Hematopoietic multipotent progenitor cell (in vitro differentiated cells): ENCODE data around the gene CC2D1B. TPM values are rescaled to one million over a fixed set of nuclear protein-coding genes. Genes with fewer than 3 reads are reported as not detected.

Experiments
- DNase-seq, 3 donors: peaks; one replicate each; pipeline ENCODE4 v3.0.0-alpha.2; 2011 to 2015; ENCODE audit warnings: low read depth in 2 of 3, low spot score in 2 of 3
- total RNA-seq: library from RNA; depleted of rRNA; stranded (reverse); fragments of >200 nt; gene quantifications from one replicate; pipeline ENCODE4 v1.2.3, GENCODE V29; 2012

CC2D1B gene
- total RNA-seq, 1 donor = 30.2 TPM

DNA sequence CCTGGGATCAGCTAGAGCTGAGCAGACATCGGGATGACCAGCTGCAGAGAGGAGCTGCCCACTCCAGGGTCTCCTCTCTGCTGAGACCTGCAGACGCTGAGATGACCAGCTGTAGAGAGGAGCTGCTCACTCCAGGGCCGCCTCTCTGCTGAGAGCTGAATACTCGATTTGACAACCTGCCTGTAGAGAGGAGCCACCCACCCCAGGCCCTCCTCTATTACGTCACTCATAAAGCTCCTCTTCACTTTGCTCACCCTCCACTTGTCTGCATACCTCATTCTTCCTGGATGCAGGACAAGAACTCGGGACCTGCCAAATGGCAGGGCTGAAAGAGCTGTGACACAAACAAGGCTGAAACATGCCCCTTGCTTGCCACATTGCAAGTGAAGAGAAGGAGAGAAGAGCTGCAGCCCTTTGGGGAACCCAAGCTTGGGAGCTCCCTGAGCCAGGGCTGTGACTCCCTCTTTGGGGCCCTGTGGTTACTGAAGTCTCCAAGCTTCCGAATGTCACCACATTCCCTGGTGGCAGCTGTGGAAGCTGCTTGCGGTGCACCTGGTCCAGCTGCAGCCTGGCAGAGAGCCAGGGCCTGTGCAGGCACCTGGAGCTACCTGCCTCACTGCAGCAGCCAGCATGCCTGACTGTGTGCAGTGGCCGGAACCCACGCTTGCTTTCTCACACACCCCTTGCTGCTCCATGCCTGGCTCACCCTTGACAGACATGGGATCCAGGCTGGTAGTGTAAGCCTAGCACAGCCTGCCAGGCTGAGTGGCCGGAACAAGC lies 59.6 kb downstream of the CC2D1B start:
- no peak for DNase-seq

DNA sequence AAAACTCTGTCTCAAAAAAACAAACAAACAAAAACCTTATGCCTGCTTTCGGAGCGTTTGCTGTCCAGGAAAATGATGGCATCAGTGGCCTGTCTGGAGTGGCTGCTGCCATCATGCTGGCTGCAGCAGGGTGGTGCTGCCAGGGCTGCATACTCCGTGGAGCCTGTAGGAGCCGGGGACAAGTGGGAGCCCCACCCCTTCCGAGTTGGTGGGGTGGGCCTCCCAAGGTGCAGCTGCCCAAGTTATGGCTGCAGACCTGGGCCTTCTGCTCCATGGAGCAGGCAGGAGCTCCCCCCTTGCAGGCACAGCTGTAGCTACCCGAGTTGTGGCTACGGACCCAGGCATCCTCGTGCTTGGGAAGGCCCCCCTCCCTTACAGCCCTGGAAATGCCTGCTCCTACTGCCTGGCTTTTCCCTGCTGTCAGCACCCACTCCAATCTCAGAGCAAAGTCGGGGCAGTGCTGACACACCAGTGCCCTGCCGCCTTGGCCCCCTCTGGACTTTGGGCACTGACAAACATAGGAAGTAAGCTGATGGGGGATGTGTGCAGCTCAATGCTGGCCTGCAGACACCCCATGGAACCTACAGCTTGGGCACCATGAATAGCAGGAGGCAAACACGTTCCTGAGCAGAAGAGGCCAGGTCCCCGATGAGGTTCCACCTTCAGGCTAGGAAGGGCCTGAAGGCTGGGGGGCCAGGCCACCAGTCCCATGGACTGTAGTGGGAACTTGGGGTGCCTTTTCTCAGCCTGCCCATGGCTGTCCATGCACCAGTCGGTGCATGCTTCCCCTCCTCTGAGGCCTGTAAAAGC lies 60.4 kb downstream of the CC2D1B start:
- DNase-seq = no peak

Other genes with a start within 250 kb of the CC2D1B start
- 4.8 TPM for gene ZFYVE9, start 224.1 kb downstream of the CC2D1B start, total RNA-seq
- 8.1 TPM for gene ORC1, start 38.2 kb upstream of the CC2D1B start, total RNA-seq
- 29.1 TPM for gene PRPF38A, start 38.4 kb upstream of the CC2D1B start, total RNA-seq
- 26.9 TPM for gene TUT4, start 186.9 kb upstream of the CC2D1B start, total RNA-seq
- 92.1 TPM for gene GPX7, start 236.2 kb upstream of the CC2D1B start, total RNA-seq